GM12891 (cell line): ENCODE data around the gene TAS1R3.

Source experiments
- POLR2A ChIP-seq: IDR thresholded peaks from 2 replicates; pipeline ENCODE4 v1.6.1; 2011; ENCODE audit warnings: low read depth, low read length, control low read depth
- POLR2AphosphoS5 ChIP-seq: IDR thresholded peaks from 2 replicates; pipeline ENCODE4 v1.6.1; 2011; ENCODE audit warnings: low read depth, low read length, control low read depth
- POU2F2 ChIP-seq: IDR thresholded peaks from 2 replicates; pipeline ENCODE4 v1.6.1; 2011; ENCODE audit warnings: low read depth, mild to moderate bottlenecking, control low read depth, low read length, moderate library complexity
- SPI1 ChIP-seq: IDR thresholded peaks from 2 replicates; pipeline ENCODE4 v1.6.1; 2011; ENCODE audit warnings: low read depth, low read length, control low read depth
- TAF1 ChIP-seq: IDR thresholded peaks from 2 replicates; pipeline ENCODE4 v1.6.1; 2011; ENCODE audit warnings: low read depth, low read length, control low read depth

- TF ChIP-seq TAF1 (no peak), POLR2A (no peak), POLR2AphosphoS5 (0 out of 2 replicates have a peak, but pooled peaks have one; percentile 6), POU2F2 (no peak), SPI1 (no peak)
These were observed 21.0 kb upstream of the TAS1R3 start for GRCh38 chr1:1310109-1310385.
